SH-SY5Y (cell line): Measurements from ENCODE around the gene PPDPF.

Source experiments
- GATA2 ChIP-seq: IDR thresholded peaks from 2 replicates; pipeline ENCODE4 v1.6.1; 2011; ENCODE audit warnings: mild to moderate bottlenecking, low read depth, low read length
- GATA3 ChIP-seq: IDR thresholded peaks from 2 replicates; pipeline ENCODE4 v1.6.1; 2011; ENCODE audit warnings: low read depth, mild to moderate bottlenecking, low read length, moderate library complexity

DNA sequence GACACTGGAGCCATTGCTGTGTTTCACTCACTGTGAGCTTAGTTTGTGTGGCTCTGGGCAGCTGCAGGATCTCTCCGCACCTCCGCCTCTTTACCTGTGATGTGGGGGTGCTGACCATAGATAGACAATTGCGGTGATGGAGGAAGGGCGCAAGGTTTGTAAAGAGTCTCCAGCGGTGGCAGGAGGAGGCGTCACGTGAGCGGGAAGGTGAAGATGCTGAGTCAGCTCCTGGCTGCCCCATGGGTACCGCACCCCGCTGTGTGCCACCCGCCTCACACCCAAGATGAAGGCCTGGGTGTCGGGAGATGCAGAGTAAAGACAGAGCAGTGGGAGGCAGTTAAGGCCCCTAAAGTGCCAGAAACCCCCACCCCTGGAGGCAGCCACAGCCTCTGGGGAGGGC is 39.1 kb upstream of the PPDPF start:
- TF ChIP-seq GATA3 (no peak), GATA2 (no peak)
